Stimulated activated CD4-positive, alpha-beta T cell treated with anti-CD3 and anti-CD28 coated beads, Interleukin-12 subunit alpha, Interleukin-12 subunit beta, amount 100 ng/mL, for 24 hours (primary cell): ENCODE measurements around the gene MAGEA9.
"Not testable (repeated sequence)": the region's sequence is repeated elsewhere in the genome, so short reads cannot be mapped to it uniquely, and the experiment has no call there.

Source experiments
- DNase-seq, 2 experiments: peaks; one replicate each; pipeline ENCODE4 v3.0.0-alpha.2; 2020; ENCODE audit warnings: low read depth in 2 of 2

Gene MAGEA9, protein sequence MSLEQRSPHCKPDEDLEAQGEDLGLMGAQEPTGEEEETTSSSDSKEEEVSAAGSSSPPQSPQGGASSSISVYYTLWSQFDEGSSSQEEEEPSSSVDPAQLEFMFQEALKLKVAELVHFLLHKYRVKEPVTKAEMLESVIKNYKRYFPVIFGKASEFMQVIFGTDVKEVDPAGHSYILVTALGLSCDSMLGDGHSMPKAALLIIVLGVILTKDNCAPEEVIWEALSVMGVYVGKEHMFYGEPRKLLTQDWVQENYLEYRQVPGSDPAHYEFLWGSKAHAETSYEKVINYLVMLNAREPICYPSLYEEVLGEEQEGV

DNA sequence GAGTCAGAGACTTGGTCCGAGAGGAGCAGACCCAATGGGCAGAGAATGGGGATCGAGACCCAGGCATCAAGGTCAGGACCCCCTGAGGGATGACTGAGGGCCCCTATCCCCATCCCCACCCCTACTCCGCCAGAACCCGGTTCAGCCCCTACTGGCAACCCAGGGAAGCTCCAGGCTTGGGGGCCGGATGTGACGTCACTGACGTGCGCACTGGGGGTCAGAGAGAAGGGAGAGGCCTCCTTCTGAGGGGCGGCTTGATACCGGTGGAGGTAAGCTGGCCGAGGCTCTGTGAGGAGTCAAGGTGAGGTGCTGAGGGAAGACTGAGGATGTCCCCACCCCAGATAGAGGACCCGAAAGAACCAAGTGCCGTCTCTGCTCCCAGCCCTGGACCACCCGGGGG is at the start of gene MAGEA9:
TSS of gene MAGEA9 (plus strand) at position 204 of the 400 bp plus-strand sequence. CDS start 4,281 bp downstream, outside the sequence.
- not testable (repeated sequence) for DNase-seq

DNA sequence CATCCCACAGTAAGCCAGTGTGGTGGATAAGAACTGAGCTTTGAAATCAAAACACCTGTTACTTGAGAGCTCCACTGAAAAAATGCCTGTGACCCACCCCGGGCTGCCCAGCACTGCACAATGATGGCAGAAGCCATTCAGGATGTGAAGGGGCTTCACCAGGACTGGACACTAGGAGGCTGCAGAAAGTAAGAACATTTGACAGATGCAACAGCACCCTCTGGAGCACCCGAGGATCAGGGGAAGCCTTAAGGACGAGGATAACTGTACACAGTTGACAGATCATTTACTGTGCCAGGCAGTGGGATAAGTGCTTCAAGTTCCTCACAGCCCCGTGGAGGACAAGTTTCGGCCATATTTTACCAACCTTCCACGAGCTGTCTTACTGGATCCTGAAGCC is 39.5 kb upstream of the MAGEA9 start:
- not testable (repeated sequence) for DNase-seq

DNA sequence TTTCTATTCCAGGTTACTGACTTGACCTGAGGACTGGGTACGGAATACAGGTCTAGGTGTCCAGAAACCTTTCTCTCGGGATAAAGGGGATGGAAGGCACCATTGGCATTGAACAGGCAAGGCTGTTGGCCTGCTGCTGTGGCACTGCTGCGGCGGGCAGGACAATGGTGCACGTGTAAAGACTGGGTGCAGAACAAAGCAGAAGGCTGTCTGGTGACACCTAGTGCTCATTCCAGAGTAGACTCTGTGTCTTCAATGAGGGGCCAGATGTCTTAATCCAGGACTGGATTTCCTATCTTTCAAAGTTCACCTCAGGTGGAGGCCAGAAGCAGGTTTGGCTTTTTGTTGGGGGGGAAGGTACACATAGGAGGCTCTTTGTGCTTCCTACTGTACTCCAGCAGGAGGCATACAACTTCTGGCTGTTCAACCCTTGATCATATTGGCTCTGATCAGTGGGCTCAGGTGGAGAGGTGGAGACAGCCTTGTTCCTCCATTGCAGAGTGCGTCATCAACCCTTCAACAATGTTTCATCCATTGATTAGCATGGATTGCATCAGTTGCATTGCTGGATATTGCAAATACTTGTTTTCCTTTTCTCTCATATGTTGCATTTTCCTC is 35.2 kb upstream of the MAGEA9 start:
- DNase-seq = not testable (repeated sequence)

DNA sequence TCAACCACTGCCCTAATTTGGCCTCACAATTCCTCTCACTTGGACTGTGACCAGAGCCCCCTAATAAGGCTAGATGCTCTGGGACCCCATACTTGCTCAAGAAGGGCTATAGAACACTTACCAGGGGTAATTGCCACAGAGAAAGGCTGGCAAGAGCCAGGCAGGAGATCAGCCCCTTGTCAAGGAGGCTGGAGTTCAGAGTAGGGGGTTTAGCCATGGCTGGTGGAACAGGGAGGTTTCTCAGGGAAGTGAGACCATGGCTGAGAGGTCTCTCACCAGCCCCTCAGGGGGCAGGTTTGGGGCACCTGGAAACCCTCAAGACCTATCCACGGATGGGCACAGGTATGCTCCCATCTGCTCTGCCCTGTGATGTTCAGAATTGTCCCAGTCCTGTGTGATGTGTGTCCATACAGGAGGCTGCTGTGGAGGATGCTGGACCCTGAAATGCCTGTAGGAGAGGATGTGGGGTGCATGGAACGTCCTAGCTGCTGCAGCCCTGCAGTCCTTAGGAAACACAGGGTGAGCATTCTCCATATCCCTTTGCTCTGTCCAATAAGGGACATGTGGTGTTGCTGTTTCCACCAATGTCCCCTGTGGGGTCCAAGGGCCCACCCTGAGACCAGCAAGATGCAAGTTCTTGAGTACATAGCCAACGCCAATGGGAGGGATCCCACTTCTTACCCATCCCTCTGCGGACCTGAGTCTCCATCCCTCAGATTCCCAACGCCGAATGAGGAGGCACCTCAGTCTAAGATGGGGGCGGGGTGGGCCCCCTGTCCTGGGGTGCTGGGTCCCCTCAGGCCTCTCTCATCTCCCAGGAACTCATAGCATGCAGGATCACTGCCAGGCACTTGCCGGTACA is 24.3 kb upstream of the MAGEA9 start:
- no peak for DNase-seq

DNA sequence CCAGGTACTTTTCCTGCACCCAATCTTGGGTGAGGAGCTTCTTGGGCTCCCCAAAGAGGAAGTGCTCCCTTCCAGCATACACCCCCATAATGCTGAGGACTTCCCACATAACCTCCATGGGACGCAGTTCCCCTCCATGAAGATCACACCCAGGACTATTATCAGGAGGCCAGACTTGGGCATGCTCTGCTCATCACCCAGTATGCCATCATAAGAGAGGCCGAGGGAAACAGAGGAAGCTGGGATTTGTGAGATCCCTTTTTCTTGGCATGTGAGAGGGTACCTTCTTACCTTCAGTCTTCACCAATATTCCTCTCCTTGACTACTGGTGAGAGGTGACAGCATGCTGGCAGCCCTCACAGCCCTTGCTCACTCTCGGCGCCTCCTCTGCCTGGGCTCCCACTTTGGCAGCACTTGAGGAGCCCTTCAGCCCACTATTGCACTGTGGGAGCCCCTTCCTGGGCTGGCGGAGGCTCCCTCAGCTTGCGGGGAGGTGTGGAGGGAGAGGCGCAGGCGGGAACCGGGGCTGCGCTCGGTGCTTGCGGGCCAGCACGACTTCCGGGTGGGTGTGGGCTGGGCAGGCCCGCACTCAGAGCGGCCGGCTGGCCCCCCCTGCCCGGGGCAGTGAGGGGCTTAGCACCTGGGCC is 23.5 kb upstream of the MAGEA9 start:
- no peak for DNase-seq

DNA sequence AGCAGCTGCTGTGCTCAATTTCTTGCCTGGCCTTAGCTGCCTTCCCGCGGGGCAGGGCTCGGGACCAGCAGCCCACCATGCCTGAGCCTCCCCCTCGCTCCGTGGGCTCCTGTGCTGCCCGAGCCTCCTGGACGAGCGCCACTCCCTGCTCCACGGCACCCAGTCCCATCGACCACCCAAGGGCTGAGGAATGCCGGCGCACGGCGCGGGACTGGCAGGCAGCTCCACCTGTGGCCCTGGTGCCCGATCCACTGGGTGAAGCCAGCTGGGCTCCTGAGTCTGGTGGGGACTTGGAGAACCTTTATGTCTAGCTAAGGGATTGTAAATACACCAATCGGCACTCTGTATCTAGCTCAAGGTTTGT is 23.0 kb upstream of the MAGEA9 start:
- DNase-seq = not testable (repeated sequence)

DNA sequence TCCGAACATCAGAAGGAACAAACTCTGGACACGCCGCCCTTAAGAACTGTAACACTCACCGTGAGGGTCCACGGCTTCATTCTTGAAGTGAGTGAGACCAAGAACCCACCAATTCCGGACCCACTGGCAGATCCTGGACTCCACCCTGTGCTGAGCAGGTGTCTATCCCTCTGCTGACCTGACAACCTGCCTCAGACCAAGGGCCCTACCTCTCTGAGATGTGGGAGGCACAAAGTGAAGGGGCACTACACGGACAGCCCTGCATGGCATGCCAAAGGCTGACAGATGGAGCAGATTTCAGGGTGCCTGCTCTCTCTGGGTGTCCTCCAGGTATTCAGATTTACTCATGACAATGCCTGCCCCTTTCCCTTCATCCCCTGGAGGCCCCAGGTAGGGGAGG is 21.9 kb upstream of the MAGEA9 start:
- no peak for DNase-seq

DNA sequence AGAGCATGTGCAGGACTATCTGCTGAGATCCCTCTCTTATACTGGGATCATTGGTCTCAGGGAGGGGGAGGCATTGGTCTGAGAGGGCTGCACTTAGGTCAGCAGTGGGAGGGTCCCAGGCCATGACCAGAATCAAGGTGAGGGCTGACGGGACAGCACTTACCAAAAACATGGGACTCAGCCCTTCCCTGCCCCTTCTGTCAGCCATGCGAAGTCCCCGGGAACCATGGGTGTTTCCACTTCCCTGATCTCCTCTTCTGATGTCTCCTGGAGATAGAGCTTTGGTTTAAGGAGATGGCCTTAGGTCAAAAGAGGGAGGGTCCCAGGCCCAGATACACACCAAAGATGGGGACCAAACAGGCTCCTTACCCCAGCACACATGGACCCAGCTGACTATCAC is 20.8 kb upstream of the MAGEA9 start:
- DNase-seq = no peak

DNA sequence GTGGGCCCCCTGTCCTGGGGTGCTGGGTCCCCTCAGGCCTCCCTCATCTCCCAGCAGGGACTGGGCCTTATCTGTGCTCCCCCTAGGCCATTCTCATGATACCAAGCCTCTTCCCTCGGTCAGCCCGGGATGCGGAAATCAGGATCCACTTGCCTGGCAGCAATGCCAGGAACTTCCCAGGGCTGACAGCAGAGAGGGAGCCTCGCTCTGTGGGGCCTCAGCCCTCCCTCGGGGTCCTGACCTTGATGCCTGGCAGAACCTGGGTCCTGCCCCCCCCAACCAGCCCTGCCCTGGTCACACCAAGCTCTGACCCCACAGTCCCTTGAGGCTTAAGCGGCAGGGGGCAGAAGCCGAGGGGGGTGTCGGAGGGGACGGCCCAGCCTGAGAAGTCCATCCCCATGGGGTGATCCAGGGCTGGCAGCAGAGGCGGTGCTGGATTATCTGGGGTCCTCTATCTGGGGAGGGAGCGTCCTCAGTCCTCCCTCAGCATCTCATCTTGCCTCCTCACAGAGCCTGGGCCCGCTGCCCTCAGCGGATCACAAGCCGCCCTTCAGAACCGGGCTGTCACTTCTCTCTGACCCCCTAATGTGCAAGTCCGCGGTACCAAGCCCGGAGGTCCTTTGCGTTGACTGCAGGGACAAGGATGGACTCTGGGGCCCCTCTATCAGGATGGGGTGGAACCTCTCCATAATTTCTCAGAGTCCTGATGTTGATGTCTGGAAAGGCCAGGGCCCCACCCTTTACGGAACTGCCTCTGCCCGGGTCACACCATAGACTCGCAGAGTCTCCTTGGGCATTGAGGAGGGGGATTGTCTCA is 19.7 kb upstream of the MAGEA9 start:
- DNase-seq = not testable (repeated sequence)

DNA sequence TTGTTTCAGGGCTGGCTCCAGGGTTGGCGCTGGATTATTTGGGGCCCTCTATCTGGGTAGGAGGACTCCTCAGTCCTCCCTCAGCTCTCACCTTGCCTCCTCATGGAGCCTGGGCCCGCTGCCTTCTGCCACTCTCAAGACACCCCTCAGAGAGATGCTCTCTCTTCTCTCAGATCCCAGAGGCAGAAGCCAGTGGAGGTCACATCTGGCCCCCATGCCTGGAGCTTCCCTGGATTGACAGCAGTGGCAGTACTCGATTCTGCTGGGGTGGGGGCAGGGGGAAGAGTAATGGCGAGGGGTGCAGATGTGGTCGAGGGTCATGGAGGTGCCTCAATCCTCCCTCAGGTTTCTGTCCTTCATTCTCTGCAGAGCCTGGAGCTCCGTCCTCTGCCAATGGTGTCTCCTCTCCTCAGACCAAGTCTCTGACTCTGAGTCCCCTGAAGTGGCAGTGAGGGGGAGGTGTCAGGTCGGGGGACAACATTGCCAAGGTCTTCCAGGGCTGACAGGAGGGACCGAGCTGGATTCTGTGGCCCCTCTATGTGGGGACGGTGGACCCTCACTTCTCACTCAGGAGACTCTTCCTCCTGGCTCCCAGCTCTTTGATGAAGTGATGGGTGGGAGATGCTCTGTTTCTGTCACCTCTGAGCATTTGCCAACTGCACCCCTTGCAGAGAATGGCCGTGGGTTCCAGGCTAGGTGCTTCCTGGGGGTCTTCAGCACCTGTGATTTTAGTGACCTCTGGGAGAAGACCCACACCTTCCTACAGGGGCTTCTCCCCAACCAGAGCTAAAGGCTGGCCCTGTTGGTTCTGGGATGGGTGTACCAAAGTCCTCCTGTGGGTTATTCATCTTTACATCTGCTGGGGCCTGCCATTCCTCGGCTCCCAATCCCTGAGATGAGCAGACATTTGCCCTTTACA is 18.8 kb upstream of the MAGEA9 start:
- DNase-seq = no peak

DNA sequence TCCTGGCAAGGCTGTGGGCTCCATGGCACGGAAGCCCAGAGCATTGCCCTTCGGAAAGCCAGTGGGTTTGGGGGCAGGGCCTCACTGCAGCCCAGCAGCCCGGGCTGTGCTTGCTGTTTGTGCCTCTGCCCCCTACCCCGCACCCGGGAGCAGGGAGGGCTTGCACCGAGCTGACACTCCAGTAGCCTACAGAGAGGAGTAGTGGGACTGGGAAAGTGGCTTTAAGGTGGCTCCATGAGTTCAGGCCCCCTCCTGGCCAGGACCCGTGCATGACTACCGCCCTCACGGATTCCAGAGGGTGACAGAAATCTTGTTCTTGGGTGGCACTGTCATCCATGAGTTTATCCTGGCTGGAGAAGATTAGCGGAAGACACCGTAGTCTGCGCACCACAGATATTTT is 11.4 kb upstream of the MAGEA9 start:
- not testable (repeated sequence) for DNase-seq

DNA sequence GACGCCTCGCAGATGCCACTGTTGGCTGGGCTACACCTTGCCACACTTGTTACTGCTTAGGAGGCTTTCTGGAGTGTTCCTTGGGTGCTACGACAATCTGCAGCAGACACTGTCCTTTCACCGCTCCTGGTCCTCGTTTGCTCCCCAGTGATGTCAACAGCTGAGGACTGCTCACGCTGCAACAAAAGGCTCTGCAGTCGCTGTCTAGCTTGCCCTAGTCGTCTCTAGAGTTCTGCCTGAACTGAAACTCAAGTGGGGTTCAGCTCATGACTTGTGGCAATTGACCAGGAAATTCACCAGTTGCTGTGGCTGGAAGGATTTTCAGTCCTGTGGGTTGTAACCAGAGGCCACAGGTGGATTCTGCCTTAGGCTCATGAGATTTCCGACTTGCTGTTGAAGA is 8.7 kb upstream of the MAGEA9 start:
- DNase-seq = not testable (repeated sequence)

DNA sequence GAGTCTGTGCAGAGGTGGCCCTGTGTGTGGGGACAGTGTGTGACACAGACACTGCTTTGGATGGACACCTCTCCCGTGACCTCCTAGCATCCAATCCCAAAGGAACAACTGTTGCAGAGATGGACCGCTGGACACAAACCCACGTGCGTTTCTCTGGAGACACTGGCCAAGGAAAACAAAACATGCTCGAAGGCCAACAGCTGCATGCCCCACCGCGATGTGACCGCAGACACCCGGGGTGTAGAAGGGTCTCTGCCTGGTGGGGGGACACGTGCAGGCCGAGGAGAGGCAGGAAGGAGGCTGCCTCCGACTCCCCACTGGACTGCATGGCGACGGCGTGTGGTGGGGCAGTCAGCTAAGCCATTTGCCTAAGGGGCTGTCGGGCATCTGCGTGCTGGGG is 8.0 kb upstream of the MAGEA9 start, which contains the start of gene HSFX1:
TSS of gene HSFX1 (plus strand) at position 301 of the 400 bp plus-strand sequence. CDS start 614 bp downstream, outside the sequence.
- DNase-seq = not testable (repeated sequence)

DNA sequence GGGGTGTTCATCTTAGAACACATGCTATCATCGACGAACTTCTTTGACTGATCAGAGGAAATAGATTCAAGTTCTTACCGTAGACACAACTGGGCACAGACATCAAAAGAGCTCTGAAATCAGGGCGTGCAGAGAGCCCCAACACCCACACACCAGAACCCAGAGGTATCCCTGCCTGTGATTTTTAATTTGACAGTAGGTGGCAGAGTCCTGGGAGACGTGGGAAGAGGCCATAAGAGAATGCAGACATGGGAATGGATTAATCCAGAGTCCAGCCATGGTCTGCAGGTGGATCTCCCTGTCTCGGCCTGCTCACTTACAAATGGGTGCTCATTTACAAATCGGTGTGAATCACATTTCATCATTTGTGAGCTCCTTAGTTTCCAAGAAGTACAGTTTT is 3.7 kb upstream of the MAGEA9 start:
- DNase-seq = not testable (repeated sequence)

DNA sequence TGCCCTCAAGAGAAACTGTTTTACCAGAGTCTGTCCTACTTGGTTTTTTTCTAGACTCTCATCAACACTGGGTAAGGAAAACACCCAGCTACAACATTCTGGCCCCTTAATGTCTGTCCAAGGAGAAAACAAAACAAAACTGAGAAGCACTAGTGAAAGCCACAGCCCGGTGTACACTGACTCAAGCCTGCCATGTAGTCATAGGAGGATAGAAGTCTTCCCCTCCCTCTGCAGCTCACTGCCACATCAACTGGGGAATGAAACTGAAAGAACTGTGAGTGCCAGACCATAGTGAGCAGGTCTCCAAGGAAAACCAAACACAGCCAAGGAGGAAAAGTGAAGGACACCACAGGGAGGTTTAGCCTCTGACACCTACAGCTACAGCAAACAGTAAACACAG is 13.8 kb downstream of the MAGEA9 start:
- DNase-seq = not testable (repeated sequence)

DNA sequence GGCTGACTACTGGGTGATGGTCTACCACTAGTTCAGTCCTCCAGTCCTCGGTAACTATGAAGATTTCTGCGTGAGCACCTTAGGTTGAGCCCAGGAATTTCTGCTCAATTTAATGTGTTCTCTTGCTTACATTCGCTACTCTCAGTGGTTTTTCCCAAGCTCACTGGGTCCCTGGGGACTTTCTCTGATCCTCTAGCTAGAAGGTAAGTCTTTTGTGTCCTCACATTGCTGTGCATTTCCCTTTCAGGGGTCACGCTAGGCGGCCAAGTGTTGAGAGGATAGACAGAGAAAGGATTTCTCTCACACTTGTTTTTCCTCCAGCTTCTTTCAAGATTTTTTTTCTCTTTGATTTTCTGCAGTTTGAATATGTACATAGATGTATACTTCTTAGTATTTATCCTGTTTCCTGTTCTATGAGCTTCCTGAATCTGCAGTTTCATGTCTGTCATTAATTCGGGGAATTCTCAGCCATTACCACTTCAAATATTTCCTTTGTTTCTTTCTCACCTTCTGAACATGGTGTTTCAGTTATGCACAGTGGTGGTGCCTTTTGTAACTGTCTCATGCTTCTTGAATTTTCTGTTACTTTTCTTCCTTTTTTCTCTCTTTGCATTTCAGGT is 17.5 kb downstream of the MAGEA9 start:
- no peak for DNase-seq

DNA sequence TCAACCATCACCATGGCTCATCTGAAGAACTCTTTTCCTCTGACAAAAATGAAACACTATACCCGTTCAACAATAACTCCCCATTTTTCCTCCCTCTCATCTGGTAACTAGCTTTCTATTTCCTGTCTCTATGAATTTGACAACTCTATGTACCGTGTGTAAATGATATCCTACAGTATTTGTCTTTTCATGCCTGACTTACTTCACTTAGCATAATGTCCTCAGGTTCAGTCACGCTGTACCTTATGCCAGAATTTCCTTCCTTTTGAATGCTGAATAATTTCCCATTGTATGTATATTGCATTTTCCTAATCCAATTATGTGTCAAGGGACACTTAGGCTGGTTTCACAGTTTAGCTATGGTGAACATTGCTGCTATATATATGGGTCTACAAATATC is 18.2 kb downstream of the MAGEA9 start:
- no peak for DNase-seq

DNA sequence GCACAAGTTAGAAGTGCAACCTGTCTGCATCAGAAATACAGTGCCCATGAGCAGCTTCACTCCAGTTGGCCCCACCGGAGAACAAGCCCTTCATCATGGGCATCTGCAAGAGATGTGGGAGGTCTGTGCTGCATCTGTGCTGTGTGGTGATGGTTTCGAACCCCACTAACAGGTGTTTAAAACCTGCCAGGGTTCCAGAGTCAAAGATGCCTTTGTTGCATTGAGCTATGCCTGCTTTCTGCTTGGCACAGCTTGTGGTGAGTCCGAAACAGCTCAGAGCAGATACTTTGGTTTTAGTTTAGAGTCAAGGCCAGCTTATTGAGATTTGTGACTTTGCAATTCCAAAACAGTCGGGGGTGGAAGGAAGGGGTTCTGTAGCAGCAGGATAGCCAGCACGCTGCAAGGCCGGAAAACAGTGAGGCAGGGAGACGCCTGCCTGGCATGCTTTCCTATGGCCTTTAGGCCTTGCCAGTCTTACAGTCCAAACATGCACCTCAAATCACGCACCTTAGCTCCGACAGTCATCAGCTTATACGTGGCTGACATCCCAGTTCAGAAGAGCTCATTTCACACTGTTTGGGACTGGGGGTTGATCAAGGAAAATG is 21.8 kb downstream of the MAGEA9 start:
- DNase-seq = no peak

DNA sequence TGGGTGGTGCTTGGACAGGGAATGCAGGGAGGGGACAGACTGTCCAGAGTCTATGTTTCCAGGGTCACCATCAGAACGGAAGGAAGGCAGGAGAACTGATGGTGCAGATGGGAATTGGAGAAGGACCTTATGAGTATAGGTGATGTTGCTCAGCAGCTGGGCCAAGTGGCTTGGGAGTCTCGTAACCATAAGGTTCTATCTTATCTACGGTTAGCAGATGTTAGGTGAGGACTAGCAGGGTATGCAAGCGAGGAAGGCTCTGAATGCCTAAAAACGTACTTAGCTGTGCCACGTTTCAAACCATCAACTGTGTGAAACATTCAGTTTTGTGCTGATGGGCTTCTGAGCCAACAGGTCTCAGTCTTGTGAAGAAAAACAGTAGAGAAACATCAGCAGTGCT is 22.4 kb downstream of the MAGEA9 start:
- no peak for DNase-seq
